Measurements from ENCODE around the gene NOL3. TPM values are rescaled to one million over a fixed set of nuclear protein-coding genes. Genes with fewer than 3 reads are reported as not detected.
A peak's percentile ranks its signal among the peaks of the same experiment; 100 is the strongest.
"Not testable (repeated sequence)": the region's sequence is repeated elsewhere in the genome, so short reads cannot be mapped to it uniquely, and the experiment has no call there.

The NOL3 gene
- total RNA-seq (10 to 100 TPM; 15.2 to 31.2 (median 19.8) TPM), polyA plus RNA-seq (100 to 1,000 TPM in 1 of 2 donors, 10 to 100 TPM in 1; 84.5 to 119 TPM)

DNA sequence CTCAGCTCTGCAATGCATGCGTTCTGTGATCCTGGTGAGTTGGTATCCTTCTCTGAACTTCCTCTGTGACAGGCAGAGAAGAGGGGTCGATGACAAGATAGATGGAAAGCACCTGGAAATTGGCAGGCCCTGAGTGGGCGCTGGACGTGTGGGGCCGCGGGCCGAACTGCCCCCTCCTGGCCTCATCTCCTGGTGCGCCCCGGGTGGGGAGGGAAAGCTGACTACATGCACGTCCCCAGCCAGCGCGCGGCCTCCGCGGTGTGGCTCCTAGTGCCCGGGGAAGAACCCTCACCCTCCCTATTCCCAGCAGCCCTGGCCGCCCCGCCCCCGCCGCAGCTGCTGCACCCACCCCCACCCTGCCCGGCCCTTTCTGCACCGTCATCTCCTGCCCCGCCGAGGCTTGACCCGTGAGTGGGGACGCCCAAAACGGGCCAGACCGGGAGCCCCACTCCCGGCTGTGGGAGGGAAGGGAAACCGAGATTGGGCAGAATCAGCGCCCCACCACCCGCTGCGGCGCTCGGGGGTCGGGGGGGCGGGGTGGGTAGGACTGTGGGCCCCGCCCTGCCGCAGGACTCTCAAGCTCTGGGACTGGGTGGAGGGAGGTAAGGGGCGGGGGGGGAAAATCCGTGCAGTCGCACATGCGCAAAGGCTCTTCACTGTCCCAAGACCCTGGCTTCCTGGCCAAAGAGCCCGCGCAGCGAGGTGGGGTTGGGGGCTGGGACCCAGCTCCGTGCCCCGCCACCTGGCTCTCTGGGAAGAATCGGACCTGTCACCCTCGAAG lies at the start of gene NOL3:
Gene NOL3, plus strand, starts transcription at position 371 of the 781 bp plus-strand sequence.
- H3K9me3 ChIP-seq: no peaks in the 10 kb centered on the region
- ATAC-seq (peak; percentile 75 to 81 (median 76)), DNase-seq (peak; percentile 81 to 93 (median 88)), FAIRE-seq (no peak)
- peak within 1 kb of the TSS; percentile 67 to 83 (median 78) for H3K27ac ChIP-seq
- 1% methylated on average over 37 to 48 of the region's 50 CpGs for WGBS, 2 donors
- intact Hi-C loops (cut with DNase I): no loop called here
- TF ChIP-seq, protein P1, sequence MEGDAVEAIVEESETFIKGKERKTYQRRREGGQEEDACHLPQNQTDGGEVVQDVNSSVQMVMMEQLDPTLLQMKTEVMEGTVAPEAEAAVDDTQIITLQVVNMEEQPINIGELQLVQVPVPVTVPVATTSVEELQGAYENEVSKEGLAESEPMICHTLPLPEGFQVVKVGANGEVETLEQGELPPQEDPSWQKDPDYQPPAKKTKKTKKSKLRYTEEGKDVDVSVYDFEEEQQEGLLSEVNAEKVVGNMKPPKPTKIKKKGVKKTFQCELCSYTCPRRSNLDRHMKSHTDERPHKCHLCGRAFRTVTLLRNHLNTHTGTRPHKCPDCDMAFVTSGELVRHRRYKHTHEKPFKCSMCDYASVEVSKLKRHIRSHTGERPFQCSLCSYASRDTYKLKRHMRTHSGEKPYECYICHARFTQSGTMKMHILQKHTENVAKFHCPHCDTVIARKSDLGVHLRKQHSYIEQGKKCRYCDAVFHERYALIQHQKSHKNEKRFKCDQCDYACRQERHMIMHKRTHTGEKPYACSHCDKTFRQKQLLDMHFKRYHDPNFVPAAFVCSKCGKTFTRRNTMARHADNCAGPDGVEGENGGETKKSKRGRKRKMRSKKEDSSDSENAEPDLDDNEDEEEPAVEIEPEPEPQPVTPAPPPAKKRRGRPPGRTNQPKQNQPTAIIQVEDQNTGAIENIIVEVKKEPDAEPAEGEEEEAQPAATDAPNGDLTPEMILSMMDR (IDR thresholded peaks at IDR 0.05): no peak
- H3K27me3 ChIP-seq: no peaks in the 10 kb centered on the region
- H3K4me1 ChIP-seq: peaks cover 0 to 18% (median 9%) of the 10 kb centered on the region in 3 donors
- H3K36me3 ChIP-seq: no peaks in the 10 kb centered on the region
- peak within 1 kb of the TSS; percentile 1 to 49 (median 28) for H3K4me3 ChIP-seq

- H3K27me3 ChIP-seq; FAIRE-seq; H3K27ac ChIP-seq; intact Hi-C loops (cut with DNase I); H3K9me3 ChIP-seq; H3K4me3 ChIP-seq; H3K36me3 ChIP-seq; H3K4me1 ChIP-seq; DNase-seq; ATAC-seq: not testable (repeated sequence)
- WGBS, 2 donors: 95 to 96% methylated on average over 5 of the region's 5 CpGs
Observed at GRCh38 chr16:67122799-67123198, 47.5 kb upstream of the NOL3 start.

DNA sequence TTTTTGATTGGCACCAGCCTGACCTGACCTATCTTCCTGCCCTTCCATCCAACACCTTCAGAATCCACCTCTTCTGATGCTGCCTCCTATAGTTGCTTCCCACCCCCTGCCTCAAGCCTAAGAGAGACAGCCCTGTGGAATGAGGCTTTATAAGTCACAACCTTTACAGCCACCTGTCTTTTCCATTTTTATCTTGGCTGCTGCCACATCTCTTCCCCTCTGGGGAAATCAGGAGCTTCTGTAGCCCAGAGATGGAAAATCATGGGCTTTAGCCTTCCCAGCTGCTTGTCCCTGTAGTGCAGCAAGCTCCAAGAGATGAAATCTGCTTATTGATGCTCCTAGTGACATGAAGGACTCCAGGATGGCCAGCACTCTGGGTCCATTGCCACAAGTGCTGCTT lies 41.9 kb upstream of the NOL3 start:
- Histone ChIP-seq H3K4me3 (no peak overlapping the region), H3K27me3 (no peaks in the 10 kb centered on the region), H3K9me3 (no peaks in the 10 kb centered on the region), H3K36me3 (peaks cover 0 to 7% (median 0%) of the 10 kb centered on the region in 3 donors), H3K27ac (no peak overlapping the region), H3K4me1 (no peaks in the 10 kb centered on the region)
- TF ChIP-seq, protein P1 (IDR thresholded peaks at IDR 0.05): no peak
- DNase-seq (no peak), FAIRE-seq (no peak), ATAC-seq (no peak)
- intact Hi-C loops (cut with DNase I): no loop called here

GRCh38 chr16:67128887-67129286 lies 41.5 kb upstream of the NOL3 start:
- Histone ChIP-seq H3K27ac (no peak overlapping the region), H3K4me3 (no peak overlapping the region), H3K9me3 (no peaks in the 10 kb centered on the region), H3K4me1 (no peaks in the 10 kb centered on the region), H3K27me3 (no peaks in the 10 kb centered on the region), H3K36me3 (peaks cover 0 to 7% (median 0%) of the 10 kb centered on the region in 3 donors)
- DNase-seq (no peak), FAIRE-seq (no peak), ATAC-seq (no peak)
- intact Hi-C loops (cut with DNase I): no loop called here
- TF ChIP-seq, protein P1 (IDR thresholded peaks at IDR 0.05): no peak
- 83 to 96% methylated on average over 3 of the region's 3 CpGs for WGBS, 2 donors

DNA sequence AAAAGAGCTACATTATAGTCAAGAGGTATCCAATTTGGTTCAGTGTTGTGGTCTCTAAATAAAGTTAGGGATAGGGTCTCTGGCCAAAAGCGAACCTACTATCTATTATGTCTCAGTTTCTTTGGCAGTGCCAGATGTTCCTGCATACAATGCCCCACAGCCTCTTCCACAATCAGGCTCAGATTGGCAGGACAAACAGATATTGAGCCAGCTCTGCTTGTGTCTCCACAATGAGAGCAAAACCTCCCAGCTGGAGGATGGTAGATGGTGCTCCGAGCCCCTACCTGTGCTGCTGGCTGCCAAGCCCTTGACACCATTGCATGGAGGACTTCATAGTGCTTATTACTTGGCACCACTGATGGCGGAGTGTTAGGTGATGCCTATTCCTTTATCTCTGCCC lies 40.9 kb upstream of the NOL3 start:
- H3K4me3 ChIP-seq: no peak overlapping the region
- TF ChIP-seq, protein P1 (IDR thresholded peaks at IDR 0.05): no peak
- no peaks in the 10 kb centered on the region for H3K4me1 ChIP-seq
- intact Hi-C loops (cut with DNase I): no loop called here
- WGBS, 2 donors: 94 to 95% methylated on average over 3 of the region's 3 CpGs
- H3K27ac ChIP-seq: no peak overlapping the region
- H3K36me3 ChIP-seq: peaks cover 0 to 7% (median 0%) of the 10 kb centered on the region in 3 donors
- no peaks in the 10 kb centered on the region for H3K9me3 ChIP-seq
- H3K27me3 ChIP-seq: no peaks in the 10 kb centered on the region
- no peak for FAIRE-seq
- no peak for DNase-seq
- ATAC-seq: no peak
